ENCODE measurements around the gene ATP13A2.

GRCh38 chr1:16996845-16997244 is 14.9 kb downstream of the ATP13A2 start:
- TF ChIP-seq CTCF (conservative IDR thresholded peaks at IDR 0.05; ENCODE audit: low read depth, low read length): no peak
- no peak for TF ChIP-seq EZH2 (IDR thresholded peaks at IDR 0.05; ENCODE audit: low read length, unreplicated experiment)
- TF ChIP-seq EZH2phosphoT487 (IDR thresholded peaks at IDR 0.05; ENCODE audit: borderline replicate concordance, low read length): no peak
